Measurements from ENCODE around the gene TXNDC2. TPM values are rescaled to one million over a fixed set of nuclear protein-coding genes. Genes with fewer than 3 reads are reported as not detected.

The TXNDC2 gene
- total and polyA plus RNA-seq, 9 of the 15 experiments (the other 6 are each of a cell fraction or from before 2014, with no cell fraction given): 1.2 to 4.9 (median 2.3) TPM

GRCh38 chr18:9876867-9877654, 8.7 kb upstream of the TXNDC2 start (continued):
- peak; percentile 75 for TF ChIP-seq TCF3 (CRISPR knock-in tag; IDR thresholded peaks at IDR 0.05)
- TF ChIP-seq DMBX1 (CRISPR knock-in tag; IDR thresholded peaks at IDR 0.05; ENCODE audit: borderline replicate concordance): peak; percentile 85; the same call in 1 of the 2 replicates
- peak; percentile 72; the same call in 1 of the 2 replicates for TF ChIP-seq MEF2D (tag; conservative IDR thresholded peaks at IDR 0.05; ENCODE audit: low read depth)
- peak; percentile 63; the same call in 1 of the 2 replicates for TF ChIP-seq POLR2AphosphoS2 (IDR thresholded peaks at IDR 0.05; ENCODE audit: low read length)
- TF ChIP-seq CBFA2T3 (IDR thresholded peaks at IDR 0.05): no peak
- no peak; the same call in 1 of the 2 replicates for TF ChIP-seq TAF7 (tag; IDR thresholded peaks at IDR 0.05)
- no peak for TF ChIP-seq TARDBP (IDR thresholded peaks at IDR 0.05)
- TF ChIP-seq PML (IDR thresholded peaks at IDR 0.05; ENCODE audit: low read length): peak; percentile 77; the same call in 1 of the 2 replicates
- TF ChIP-seq TCF7L2 (IDR thresholded peaks at IDR 0.05; ENCODE audit: low read depth, low read length): peak; percentile 0; the same call in 1 of the 2 replicates
- no peak for TF ChIP-seq SREBF2 (CRISPR knock-in tag; IDR thresholded peaks at IDR 0.05)
- no peak for TF ChIP-seq NCOA1 (IDR thresholded peaks at IDR 0.05; ENCODE audit: low read depth)
- 0 out of 2 replicates have a peak, but pooled peaks have one; percentile 4 for TF ChIP-seq SMC3 (conservative IDR thresholded peaks at IDR 0.05; ENCODE audit: insufficient read depth, low read depth, low read length)
- no peak for TF ChIP-seq E2F8 (IDR thresholded peaks at IDR 0.05; ENCODE audit: low read depth, partially characterized antibody)
- no peak for TF ChIP-seq HDGF (IDR thresholded peaks at IDR 0.05)
- peak; percentile 96 for TF ChIP-seq EP300 (IDR thresholded peaks at IDR 0.05; ENCODE audit: low read length)
- TF ChIP-seq IRF2 (CRISPR knock-in tag; IDR thresholded peaks at IDR 0.05): no peak
- no peak for TF ChIP-seq SP2 (IDR thresholded peaks at IDR 0.05; ENCODE audit: extremely low read depth, low read depth, low read length, poor library complexity, severe bottlenecking)
- no peak for TF ChIP-seq MYBL2 (IDR thresholded peaks at IDR 0.05; ENCODE audit: low read depth)
- TF ChIP-seq MYBL2 (CRISPR knock-in tag; IDR thresholded peaks at IDR 0.05; ENCODE audit: borderline replicate concordance): no peak
- TF ChIP-seq, protein P1, sequence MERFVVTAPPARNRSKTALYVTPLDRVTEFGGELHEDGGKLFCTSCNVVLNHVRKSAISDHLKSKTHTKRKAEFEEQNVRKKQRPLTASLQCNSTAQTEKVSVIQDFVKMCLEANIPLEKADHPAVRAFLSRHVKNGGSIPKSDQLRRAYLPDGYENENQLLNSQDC (CRISPR knock-in tag; IDR thresholded peaks at IDR 0.05): no peak
- TF ChIP-seq CBFB (CRISPR knock-in tag; IDR thresholded peaks at IDR 0.05): no peak
- TF ChIP-seq ZBTB9 (CRISPR knock-in tag; IDR thresholded peaks at IDR 0.05): peak; percentile 54
- no peak for TF ChIP-seq ZNF445 (CRISPR knock-in tag; IDR thresholded peaks at IDR 0.05; ENCODE audit: low read depth)
- no peak for TF ChIP-seq PTTG1 (tag; IDR thresholded peaks at IDR 0.05; ENCODE audit: low read depth)
- TF ChIP-seq, protein P2, sequence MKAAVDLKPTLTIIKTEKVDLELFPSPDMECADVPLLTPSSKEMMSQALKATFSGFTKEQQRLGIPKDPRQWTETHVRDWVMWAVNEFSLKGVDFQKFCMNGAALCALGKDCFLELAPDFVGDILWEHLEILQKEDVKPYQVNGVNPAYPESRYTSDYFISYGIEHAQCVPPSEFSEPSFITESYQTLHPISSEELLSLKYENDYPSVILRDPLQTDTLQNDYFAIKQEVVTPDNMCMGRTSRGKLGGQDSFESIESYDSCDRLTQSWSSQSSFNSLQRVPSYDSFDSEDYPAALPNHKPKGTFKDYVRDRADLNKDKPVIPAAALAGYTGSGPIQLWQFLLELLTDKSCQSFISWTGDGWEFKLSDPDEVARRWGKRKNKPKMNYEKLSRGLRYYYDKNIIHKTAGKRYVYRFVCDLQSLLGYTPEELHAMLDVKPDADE (conservative IDR thresholded peaks at IDR 0.05; ENCODE audit: control insufficient read depth, low read depth, low read length): no peak; the same call in 1 of the 2 replicates

Measured in K562 (cell line).